K562 (cell line): ENCODE data around the gene RSBN1L. TPM values are rescaled to one million over a fixed set of nuclear protein-coding genes. Genes with fewer than 3 reads are reported as not detected.

Source experiments
- BACH1 ChIP-seq: fragments of 200-800 bp; sonication (Bioruptor generic); IDR thresholded peaks from 2 replicates; pipeline ENCODE4 v1.6.1; 2016; ENCODE audit warnings: missing genetic modification characterization, missing compliant biosample characterization
- BRD9 ChIP-seq: fragments of 450-650 bp; IDR thresholded peaks from 2 replicates; pipeline ENCODE4 v1.6.1; 2018; ENCODE audit warnings: low read depth; ENCODE audit not compliant: partially characterized antibody
- CEBPB ChIP-seq: fragments of 450-650 bp; IDR thresholded peaks from 2 replicates; pipeline ENCODE4 v1.6.1; 2016; ENCODE audit warnings: missing genetic modification characterization, missing compliant biosample characterization
- ETV6 ChIP-seq, 3 experiments: fragments of 150-350 bp in 1 of 3; sonication (generic) in 1 of 3; formaldehyde crosslinking in 1 of 3; IDR thresholded peaks; 2 replicates each; pipeline versions ENCODE4 v1.6.1 to v1.8.0; 2014 to 2022; ENCODE audit warnings: borderline replicate concordance in 2 of 3, low read depth in 2 of 3, antibody characterized with exemption in 1 of 3, low read length in 1 of 3, mild to moderate bottlenecking in 1 of 3, missing genetic modification reagents in 1 of 3
- HDAC1 ChIP-seq, 2 experiments: fragments of 450-650 bp; IDR thresholded peaks; 2 replicates each; pipeline ENCODE4 v1.6.1; 2016 to 2017; ENCODE audit warnings: inconsistent platforms in 1 of 2, mild to moderate bottlenecking in 1 of 2, moderate library complexity in 1 of 2
- HLTF ChIP-seq: fragments of 450-650 bp; IDR thresholded peaks from 2 replicates; pipeline ENCODE4 v1.6.1; 2016
- MEF2A ChIP-seq: IDR thresholded peaks from 2 replicates; pipeline ENCODE4 v1.6.1; 2011; ENCODE audit warnings: low read depth, mild to moderate bottlenecking, low read length, moderate library complexity; ENCODE audit not compliant: control insufficient read depth
- MXI1 ChIP-seq: IDR thresholded peaks from 2 replicates; pipeline ENCODE4 v1.6.1; 2011; ENCODE audit warnings: low read depth, mild to moderate bottlenecking, improper control_type of control experiment, low read length
- polyA plus RNA-seq, 8 experiments: library from polyadenylated mRNA; depleted of rRNA in 4 of 8; stranded (reverse) in 5 of 8; unstranded in 3 of 8; fragments of >200 nt; fragmentation: Nextera tagmentation in 2 of 8; fragmentation: Illumina TruSeq in 1 of 8; extraction: Ambion mirVana in 2 of 8; extraction: Trizol in 1 of 8; gene quantifications; 2 replicates each; pipeline versions ENCODE4 v1.2.1 to v1.2.3, GENCODE V29; 2011 to 2014; ENCODE audit warnings: inconsistent platforms in 1 of 8, missing spikeins in 1 of 8
- total RNA-seq, 7 experiments: library from RNA; depleted of rRNA in 6 of 7; stranded (reverse); fragments of >200 nt in 6 of 7; fragmentation: Illumina TruSeq in 2 of 7; extraction: Trizol in 2 of 7; gene quantifications; 2 replicates each; pipeline versions ENCODE4 v1.2.1 to v1.2.3, GENCODE V29; 2011 to 2021; ENCODE audit warnings: low replicate concordance in 1 of 7
- TF ChIP-seq, protein P1 (sequence below), 2 experiments: fragments of 450-650 bp in 1 of 2; sonication (generic) in 1 of 2; formaldehyde crosslinking in 1 of 2; IDR thresholded peaks in 1 of 2; conservative IDR thresholded peaks in 1 of 2; 2 replicates each; pipeline versions ENCODE4 v1.6.1 to v1.8.1; 2016 to 2023; ENCODE audit warnings: mild to moderate bottlenecking in 2 of 2, moderate library complexity in 2 of 2, inconsistent platforms in 1 of 2, missing genetic modification reagents in 1 of 2
- TF ChIP-seq, protein P2 (sequence below): IDR thresholded peaks from 2 replicates; pipeline ENCODE4 v1.6.1; 2014; ENCODE audit warnings: antibody characterized with exemption
- TF ChIP-seq, protein P3 (sequence below): sonication (generic); formaldehyde crosslinking; IDR thresholded peaks from 2 replicates; pipeline ENCODE4 v1.8.0; 2023; ENCODE audit warnings: missing genetic modification reagents, mild to moderate bottlenecking, borderline replicate concordance
- TF ChIP-seq, protein P4 (sequence below), 3 experiments: fragments of 200-800 bp in 1 of 3; sonication (Bioruptor generic) in 1 of 3; sonication (generic) in 1 of 3; formaldehyde crosslinking in 1 of 3; IDR thresholded peaks; 2 replicates each; pipeline versions ENCODE4 v1.6.1 to v1.8.0; 2016 to 2022; ENCODE audit warnings: mild to moderate bottlenecking in 2 of 3, missing compliant biosample characterization in 2 of 3, missing genetic modification characterization in 2 of 3, missing genetic modification reagents in 1 of 3
- TF ChIP-seq, protein P5 (sequence below): fragments of 250-450 bp; sonication (Bioruptor Pico); IDR thresholded peaks from 2 replicates; pipeline ENCODE4 v1.8.0; 2021; ENCODE audit warnings: mild to moderate bottlenecking, moderate library complexity

Gene RSBN1L
- total and polyA plus RNA-seq, 9 of the 15 experiments (the other 6 are each of a cell fraction or from before 2014, with no cell fraction given), result 6.2 to 35.2 (median 20.1) TPM

DNA sequence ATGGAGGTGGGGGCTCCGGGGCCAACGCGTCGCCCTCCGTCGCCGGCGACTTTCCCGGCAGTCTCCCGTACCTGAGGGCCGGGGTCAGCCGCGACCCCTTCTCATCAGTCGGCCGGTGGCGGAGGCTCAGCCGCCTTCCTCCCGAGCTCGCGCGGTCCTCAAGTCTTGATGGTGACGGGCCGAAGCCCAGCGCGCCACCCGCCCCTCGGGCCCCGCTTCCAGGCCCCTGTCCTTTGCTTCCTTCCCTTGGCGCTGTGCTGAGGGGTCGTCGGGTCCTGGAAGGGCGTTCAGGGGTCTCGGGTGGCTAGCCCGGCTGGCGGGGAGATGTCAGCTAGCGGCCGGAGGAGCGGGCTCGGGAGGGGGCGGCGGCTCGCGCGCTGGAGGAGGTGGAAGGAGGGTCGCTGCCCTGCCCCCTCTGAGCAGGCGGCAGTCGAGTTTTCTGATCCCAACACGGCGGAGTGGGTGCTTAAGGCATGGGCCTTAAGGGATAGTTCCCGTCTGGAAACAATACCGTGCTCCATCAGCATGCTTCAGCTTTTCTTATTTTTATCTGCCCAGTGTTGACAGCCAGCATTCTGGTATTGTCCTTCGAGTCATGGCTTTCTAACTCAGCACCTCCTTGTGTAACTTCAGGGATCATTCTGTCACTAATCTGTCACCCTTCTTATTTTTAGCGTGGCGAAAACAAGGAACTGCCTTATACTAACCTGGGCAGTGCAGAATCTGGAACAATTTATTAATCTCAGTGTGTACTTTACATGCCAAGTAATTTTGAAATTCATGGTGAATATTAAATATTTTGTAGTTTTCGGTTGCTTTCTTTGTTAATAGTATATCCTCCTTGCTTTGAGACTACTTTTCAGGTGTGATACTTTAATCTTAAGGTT is 103.1 kb downstream of the RSBN1L start (continued):
- TF ChIP-seq, protein P1, sequence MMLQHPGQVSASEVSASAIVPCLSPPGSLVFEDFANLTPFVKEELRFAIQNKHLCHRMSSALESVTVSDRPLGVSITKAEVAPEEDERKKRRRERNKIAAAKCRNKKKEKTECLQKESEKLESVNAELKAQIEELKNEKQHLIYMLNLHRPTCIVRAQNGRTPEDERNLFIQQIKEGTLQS (IDR thresholded peaks at IDR 0.05), result 0 out of 2 replicates have a peak, but pooled peaks have one; percentile 7
- TF ChIP-seq, protein P1 (CRISPR knock-in tag; conservative IDR thresholded peaks at IDR 0.05), result no peak
- TF ChIP-seq, protein P2, sequence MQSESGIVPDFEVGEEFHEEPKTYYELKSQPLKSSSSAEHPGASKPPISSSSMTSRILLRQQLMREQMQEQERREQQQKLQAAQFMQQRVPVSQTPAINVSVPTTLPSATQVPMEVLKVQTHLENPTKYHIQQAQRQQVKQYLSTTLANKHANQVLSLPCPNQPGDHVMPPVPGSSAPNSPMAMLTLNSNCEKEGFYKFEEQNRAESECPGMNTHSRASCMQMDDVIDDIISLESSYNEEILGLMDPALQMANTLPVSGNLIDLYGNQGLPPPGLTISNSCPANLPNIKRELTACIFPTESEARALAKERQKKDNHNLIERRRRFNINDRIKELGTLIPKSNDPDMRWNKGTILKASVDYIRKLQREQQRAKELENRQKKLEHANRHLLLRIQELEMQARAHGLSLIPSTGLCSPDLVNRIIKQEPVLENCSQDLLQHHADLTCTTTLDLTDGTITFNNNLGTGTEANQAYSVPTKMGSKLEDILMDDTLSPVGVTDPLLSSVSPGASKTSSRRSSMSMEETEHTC, result 0 out of 2 replicates have a peak, but pooled peaks have one; percentile 13
- TF ChIP-seq, protein P3, sequence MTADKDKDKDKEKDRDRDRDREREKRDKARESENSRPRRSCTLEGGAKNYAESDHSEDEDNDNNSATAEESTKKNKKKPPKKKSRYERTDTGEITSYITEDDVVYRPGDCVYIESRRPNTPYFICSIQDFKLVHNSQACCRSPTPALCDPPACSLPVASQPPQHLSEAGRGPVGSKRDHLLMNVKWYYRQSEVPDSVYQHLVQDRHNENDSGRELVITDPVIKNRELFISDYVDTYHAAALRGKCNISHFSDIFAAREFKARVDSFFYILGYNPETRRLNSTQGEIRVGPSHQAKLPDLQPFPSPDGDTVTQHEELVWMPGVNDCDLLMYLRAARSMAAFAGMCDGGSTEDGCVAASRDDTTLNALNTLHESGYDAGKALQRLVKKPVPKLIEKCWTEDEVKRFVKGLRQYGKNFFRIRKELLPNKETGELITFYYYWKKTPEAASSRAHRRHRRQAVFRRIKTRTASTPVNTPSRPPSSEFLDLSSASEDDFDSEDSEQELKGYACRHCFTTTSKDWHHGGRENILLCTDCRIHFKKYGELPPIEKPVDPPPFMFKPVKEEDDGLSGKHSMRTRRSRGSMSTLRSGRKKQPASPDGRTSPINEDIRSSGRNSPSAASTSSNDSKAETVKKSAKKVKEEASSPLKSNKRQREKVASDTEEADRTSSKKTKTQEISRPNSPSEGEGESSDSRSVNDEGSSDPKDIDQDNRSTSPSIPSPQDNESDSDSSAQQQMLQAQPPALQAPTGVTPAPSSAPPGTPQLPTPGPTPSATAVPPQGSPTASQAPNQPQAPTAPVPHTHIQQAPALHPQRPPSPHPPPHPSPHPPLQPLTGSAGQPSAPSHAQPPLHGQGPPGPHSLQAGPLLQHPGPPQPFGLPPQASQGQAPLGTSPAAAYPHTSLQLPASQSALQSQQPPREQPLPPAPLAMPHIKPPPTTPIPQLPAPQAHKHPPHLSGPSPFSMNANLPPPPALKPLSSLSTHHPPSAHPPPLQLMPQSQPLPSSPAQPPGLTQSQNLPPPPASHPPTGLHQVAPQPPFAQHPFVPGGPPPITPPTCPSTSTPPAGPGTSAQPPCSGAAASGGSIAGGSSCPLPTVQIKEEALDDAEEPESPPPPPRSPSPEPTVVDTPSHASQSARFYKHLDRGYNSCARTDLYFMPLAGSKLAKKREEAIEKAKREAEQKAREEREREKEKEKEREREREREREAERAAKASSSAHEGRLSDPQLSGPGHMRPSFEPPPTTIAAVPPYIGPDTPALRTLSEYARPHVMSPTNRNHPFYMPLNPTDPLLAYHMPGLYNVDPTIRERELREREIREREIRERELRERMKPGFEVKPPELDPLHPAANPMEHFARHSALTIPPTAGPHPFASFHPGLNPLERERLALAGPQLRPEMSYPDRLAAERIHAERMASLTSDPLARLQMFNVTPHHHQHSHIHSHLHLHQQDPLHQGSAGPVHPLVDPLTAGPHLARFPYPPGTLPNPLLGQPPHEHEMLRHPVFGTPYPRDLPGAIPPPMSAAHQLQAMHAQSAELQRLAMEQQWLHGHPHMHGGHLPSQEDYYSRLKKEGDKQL, result 0 out of 2 replicates have a peak, but pooled peaks have one; percentile 21
- TF ChIP-seq BACH1 (no peak), BRD9 (peak; percentile 13), MXI1 (peak; percentile 48), HDAC1 (IDR thresholded peaks at IDR 0.05) (peak in 1 of 2 experiments; percentile 77; a peak in 2 of 4 replicates), ETV6 (IDR thresholded peaks at IDR 0.05; ENCODE audit: borderline replicate concordance in 1 of 2, low read depth in 2 of 2, low read length in 1 of 2) (no peak), ETV6 (CRISPR knock-in tag; IDR thresholded peaks at IDR 0.05; ENCODE audit: borderline replicate concordance) (no peak), MEF2A (peak; percentile 74), HLTF (0 out of 2 replicates have a peak, but pooled peaks have one; percentile 13), CEBPB (tag) (peak; percentile 68)
- TF ChIP-seq, protein P4, sequence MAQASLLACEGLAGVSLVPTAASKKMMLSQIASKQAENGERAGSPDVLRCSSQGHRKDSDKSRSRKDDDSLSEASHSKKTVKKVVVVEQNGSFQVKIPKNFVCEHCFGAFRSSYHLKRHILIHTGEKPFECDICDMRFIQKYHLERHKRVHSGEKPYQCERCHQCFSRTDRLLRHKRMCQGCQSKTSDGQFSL (CRISPR knock-in tag; IDR thresholded peaks at IDR 0.05), result no peak
- TF ChIP-seq, protein P4 (tag; IDR thresholded peaks at IDR 0.05), result no peak
- TF ChIP-seq, protein P5, sequence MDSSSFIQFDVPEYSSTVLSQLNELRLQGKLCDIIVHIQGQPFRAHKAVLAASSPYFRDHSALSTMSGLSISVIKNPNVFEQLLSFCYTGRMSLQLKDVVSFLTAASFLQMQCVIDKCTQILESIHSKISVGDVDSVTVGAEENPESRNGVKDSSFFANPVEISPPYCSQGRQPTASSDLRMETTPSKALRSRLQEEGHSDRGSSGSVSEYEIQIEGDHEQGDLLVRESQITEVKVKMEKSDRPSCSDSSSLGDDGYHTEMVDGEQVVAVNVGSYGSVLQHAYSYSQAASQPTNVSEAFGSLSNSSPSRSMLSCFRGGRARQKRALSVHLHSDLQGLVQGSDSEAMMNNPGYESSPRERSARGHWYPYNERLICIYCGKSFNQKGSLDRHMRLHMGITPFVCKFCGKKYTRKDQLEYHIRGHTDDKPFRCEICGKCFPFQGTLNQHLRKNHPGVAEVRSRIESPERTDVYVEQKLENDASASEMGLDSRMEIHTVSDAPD (CRISPR knock-in tag), result no peak
